ENCODE measurements around the gene ARL15.

GRCh38 chr5:53907827-53908226 is 402.5 kb downstream of the ARL15 start:
- TF ChIP-seq CTCF (IDR thresholded peaks at IDR 0.05) (no peak), POLR2A (IDR thresholded peaks at IDR 0.05) (no peak)
